SK-N-SH treated with all-trans-retinoic acid at 6 μM for 48 hours (cell line): ENCODE results near the gene TLX1.

ENCODE experiments used
- ZNF70 ChIP-seq: fragments of 450-650 bp; formaldehyde crosslinking; IDR thresholded peaks from 2 replicates; pipeline ENCODE4 v1.5.0; 2020; ENCODE audit warnings: mild to moderate bottlenecking, moderate library complexity
- ZNF8 ChIP-seq: fragments of 450-650 bp; formaldehyde crosslinking; IDR thresholded peaks from 2 replicates; pipeline ENCODE4 v1.5.0; 2020; ENCODE audit warnings: mild to moderate bottlenecking, moderate library complexity

DNA sequence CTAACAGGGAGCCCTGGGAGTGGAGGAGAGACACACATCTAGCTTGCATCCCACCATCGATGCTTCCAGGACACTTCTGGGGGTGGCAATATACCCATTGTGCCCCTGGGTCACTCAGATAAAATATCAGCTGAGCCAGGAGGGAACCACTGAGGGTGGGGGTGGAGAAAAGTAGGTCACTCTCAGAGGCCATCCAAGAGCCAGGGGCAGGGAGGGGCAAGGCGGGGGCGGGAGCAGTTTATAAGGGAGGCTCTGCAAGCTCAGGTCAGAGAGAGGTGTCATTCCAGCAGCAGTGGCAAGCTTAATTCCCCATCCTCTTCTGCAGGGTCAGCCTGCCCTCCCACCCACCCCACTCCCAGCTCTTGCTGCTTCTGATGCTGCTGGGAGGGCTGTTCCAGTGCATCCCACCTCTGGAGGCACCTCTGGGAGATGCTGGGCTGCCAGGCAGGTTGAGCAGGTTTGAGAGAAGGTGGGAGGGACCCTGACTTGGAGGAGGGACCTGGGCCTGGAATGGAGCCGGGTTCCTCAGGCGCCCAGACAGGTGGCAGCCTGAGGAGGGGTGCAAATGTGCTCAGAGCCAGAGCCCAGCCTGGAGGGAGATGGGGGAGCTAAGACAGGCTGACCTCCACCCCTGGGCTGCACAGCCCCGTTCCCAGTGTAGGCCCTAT lies 20.1 kb upstream of the TLX1 start:
- TF ChIP-seq ZNF70 (CRISPR knock-in tag) (no peak), ZNF8 (no peak)
